ENCODE results near the gene NAT9.

Gene NAT9

DNA sequence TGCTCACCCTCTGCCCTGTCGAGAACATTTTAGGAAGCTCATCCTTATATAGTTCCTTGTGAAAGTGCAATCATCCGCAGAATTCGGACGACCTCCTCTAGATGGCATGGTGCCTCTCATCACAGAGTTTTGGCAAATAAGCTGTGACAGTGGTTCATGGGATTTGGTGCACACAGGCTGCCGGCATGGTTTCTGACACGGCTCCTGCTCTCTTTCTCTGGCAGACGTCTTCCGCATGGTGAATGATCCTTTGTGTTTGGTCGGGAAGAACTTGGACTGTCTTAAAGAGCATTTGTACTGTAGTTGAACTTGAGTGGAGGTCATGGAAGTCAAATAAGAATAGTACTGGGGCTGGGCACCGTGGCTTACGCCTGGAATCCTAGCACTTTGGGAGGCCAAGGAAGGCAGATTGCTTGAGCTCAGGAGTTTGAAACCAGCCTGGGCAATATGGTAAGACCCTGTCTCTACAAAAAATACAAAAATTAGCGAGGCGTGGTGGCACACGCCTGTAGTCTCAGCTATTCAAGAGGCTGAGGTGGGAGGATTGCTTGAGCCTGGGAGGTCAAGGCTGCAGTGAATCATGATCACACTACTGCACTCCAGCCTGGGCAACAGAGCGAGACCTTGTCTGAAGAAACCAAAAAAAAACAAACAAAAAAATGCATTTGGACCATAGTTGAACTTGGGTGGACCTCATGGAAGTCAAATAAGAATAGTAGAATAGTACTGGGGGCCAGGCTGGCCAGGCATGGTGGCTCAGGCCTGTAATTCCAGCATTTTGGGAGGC lies 34.7 kb upstream of the NAT9 start:
- TF ChIP-seq TAF1 (IDR thresholded peaks at IDR 0.05; ENCODE audit: low read depth) (no peak), TCF12 (IDR thresholded peaks at IDR 0.05; ENCODE audit: low read depth) (no peak), REST (IDR thresholded peaks at IDR 0.05; ENCODE audit: low read depth) (no peak), EGR1 (IDR thresholded peaks at IDR 0.05) (no peak), NFIC (IDR thresholded peaks at IDR 0.05) (no peak), FOXM1 (IDR thresholded peaks at IDR 0.05; ENCODE audit: borderline replicate concordance, low read depth) (no peak), TEAD4 (IDR thresholded peaks at IDR 0.05) (no peak), YY1 (IDR thresholded peaks at IDR 0.05; ENCODE audit: low read depth) (no peak), MAX (IDR thresholded peaks at IDR 0.05) (no peak)

DNA sequence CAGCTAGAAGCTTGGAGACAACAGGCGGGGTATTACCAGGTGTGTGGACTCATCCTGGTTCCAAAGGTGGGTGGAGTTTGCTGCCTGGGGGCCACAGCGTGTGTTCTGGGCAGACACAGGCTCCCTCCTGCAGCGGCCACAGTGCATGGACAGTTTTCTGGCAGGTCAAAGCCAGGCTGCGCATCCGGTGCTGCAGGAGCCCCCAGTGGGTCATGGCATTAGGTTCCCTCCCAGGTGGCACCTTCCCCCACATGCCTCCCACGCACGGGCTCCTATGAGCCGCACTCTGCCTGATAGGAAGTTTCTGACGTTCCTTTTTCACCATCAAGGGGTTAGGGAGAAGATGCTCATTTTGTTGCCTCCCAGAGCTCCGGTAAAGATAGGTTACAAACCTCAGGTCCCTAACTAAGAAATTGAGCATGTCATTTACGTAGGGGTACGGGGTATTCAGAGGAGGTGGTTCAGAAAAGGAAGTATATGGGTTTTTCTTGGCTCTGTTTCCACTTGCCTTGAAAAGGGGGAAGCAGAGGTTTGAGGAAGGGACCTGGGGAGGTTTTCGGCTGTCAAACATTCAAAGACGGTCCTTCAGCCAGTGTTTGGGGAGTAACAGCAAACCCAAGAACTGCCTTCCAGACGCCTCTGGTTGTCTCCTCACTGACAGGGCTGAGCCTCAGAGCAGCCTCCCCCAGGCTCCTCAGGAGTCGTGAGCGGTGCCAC lies 32.7 kb upstream of the NAT9 start:
- TF ChIP-seq, protein P1, sequence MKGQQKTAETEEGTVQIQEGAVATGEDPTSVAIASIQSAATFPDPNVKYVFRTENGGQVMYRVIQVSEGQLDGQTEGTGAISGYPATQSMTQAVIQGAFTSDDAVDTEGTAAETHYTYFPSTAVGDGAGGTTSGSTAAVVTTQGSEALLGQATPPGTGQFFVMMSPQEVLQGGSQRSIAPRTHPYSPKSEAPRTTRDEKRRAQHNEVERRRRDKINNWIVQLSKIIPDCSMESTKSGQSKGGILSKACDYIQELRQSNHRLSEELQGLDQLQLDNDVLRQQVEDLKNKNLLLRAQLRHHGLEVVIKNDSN (IDR thresholded peaks at IDR 0.05), result no peak
- no peak for TF ChIP-seq CEBPB (IDR thresholded peaks at IDR 0.05)
- TF ChIP-seq REST (IDR thresholded peaks at IDR 0.05; ENCODE audit: low read depth), result no peak
- TF ChIP-seq RAD21 (IDR thresholded peaks at IDR 0.05; ENCODE audit: low read depth), result no peak
- TF ChIP-seq EP300 (IDR thresholded peaks at IDR 0.05; ENCODE audit: borderline replicate concordance), result no peak
- no peak for TF ChIP-seq NFIC (IDR thresholded peaks at IDR 0.05)
- TF ChIP-seq TAF1 (IDR thresholded peaks at IDR 0.05; ENCODE audit: low read depth), result no peak
- TF ChIP-seq MAX (IDR thresholded peaks at IDR 0.05), result no peak
- no peak for TF ChIP-seq FOXM1 (IDR thresholded peaks at IDR 0.05; ENCODE audit: borderline replicate concordance, low read depth)
- TF ChIP-seq CREB1 (IDR thresholded peaks at IDR 0.05; ENCODE audit: low read depth), result no peak
- TF ChIP-seq EGR1 (IDR thresholded peaks at IDR 0.05), result no peak
- TF ChIP-seq ZBTB7A (IDR thresholded peaks at IDR 0.05; ENCODE audit: low read depth), result no peak
- TF ChIP-seq TEAD4 (IDR thresholded peaks at IDR 0.05), result no peak
- TF ChIP-seq TCF12 (IDR thresholded peaks at IDR 0.05; ENCODE audit: low read depth), result no peak

GRCh38 chr17:74807925-74808324 lies 31.8 kb upstream of the NAT9 start:
- no peak for TF ChIP-seq EGR1 (IDR thresholded peaks at IDR 0.05)
- no peak for TF ChIP-seq NFIC (IDR thresholded peaks at IDR 0.05)
- TF ChIP-seq MAX (IDR thresholded peaks at IDR 0.05), result no peak
- no peak for TF ChIP-seq REST (IDR thresholded peaks at IDR 0.05; ENCODE audit: low read depth)
- TF ChIP-seq YY1 (IDR thresholded peaks at IDR 0.05; ENCODE audit: low read depth), result no peak

GRCh38 chr17:74807441-74807840 lies 31.3 kb upstream of the NAT9 start:
- TF ChIP-seq CEBPB (IDR thresholded peaks at IDR 0.05) (no peak), MAX (IDR thresholded peaks at IDR 0.05) (no peak), YY1 (IDR thresholded peaks at IDR 0.05; ENCODE audit: low read depth) (no peak), TEAD4 (IDR thresholded peaks at IDR 0.05) (no peak), EGR1 (IDR thresholded peaks at IDR 0.05) (no peak), FOXM1 (IDR thresholded peaks at IDR 0.05; ENCODE audit: borderline replicate concordance, low read depth) (no peak)
- TF ChIP-seq, protein P1 (IDR thresholded peaks at IDR 0.05), result no peak
